D341Med (cell line): ENCODE measurements around the gene ZFPM1.

Experiments used
- DNase-seq: peaks from one replicate; pipeline ENCODE4 v3.0.0; 2012; ENCODE audit warnings: low spot score

ZFPM1 gene

GRCh38 chr16:88497561-88498462 is 44.7 kb downstream of the ZFPM1 start:
- no peak for DNase-seq

- DNase-seq = no peak
Measured at GRCh38 chr16:88498576-88499208, 45.6 kb downstream of the ZFPM1 start.

- no peak for DNase-seq
Measured at GRCh38 chr16:88499292-88499691, 46.2 kb downstream of the ZFPM1 start.

- DNase-seq = no peak
Measured at GRCh38 chr16:88499836-88500251, 46.8 kb downstream of the ZFPM1 start.

GRCh38 chr16:88500255-88500661 is 47.2 kb downstream of the ZFPM1 start:
- DNase-seq = no peak

GRCh38 chr16:88502371-88502770 is 49.3 kb downstream of the ZFPM1 start:
- no peak for DNase-seq

GRCh38 chr16:88502776-88503280 is 49.7 kb downstream of the ZFPM1 start:
- no peak for DNase-seq

- DNase-seq = no peak
Measured at GRCh38 chr16:88503374-88503770, 50.3 kb downstream of the ZFPM1 start.

GRCh38 chr16:88503771-88504488 is 50.9 kb downstream of the ZFPM1 start:
- no peak for DNase-seq

- no peak for DNase-seq
Measured at GRCh38 chr16:88504489-88505404, 51.7 kb downstream of the ZFPM1 start.

- peak; percentile 83 for DNase-seq
Measured at GRCh38 chr16:88505405-88506082, 52.5 kb downstream of the ZFPM1 start.

- no peak for DNase-seq
Measured at GRCh38 chr16:88506723-88507122, 53.6 kb downstream of the ZFPM1 start.

GRCh38 chr16:88507231-88507743 is 54.2 kb downstream of the ZFPM1 start:
- DNase-seq = no peak

- no peak for DNase-seq
Measured at GRCh38 chr16:88508376-88508867, 55.3 kb downstream of the ZFPM1 start.

- no peak for DNase-seq
Measured at GRCh38 chr16:88508868-88509748, 56.0 kb downstream of the ZFPM1 start.

- no peak for DNase-seq
Measured at GRCh38 chr16:88509749-88510069, 56.6 kb downstream of the ZFPM1 start.

GRCh38 chr16:88510091-88510994 is 57.3 kb downstream of the ZFPM1 start:
- DNase-seq = no peak

- no peak for DNase-seq
Measured at GRCh38 chr16:88511060-88511459, 58.0 kb downstream of the ZFPM1 start.

- DNase-seq = no peak
Measured at GRCh38 chr16:88511906-88512305, 58.8 kb downstream of the ZFPM1 start.
